HCT116 (cell line): ENCODE data around the gene JAK3. TPM values are rescaled to one million over a fixed set of nuclear protein-coding genes. Genes with fewer than 3 reads are reported as not detected.

ENCODE experiments used
- ATAC-seq: fragments of 200-7000 bp; cut with Tn5 transposase; 2 replicates; pipeline ENCODE4 v1.9.1; 2020; ENCODE audit warnings: mild to moderate bottlenecking, moderate library complexity
- BruUV-seq: library from RNA; stranded (reverse); fragments of 400-500 nt; replicated peaks from 2 replicates; lab custom pipeline; 2021; lab: Mats Ljungman, UMichigan
- CTCF ChIA-PET: fragments of 300-600 bp; sonication (Branson Sonifier 250); formaldehyde crosslinking; loops from one replicate; lab custom pipeline; 2021; ENCODE audit warnings: antibody characterized with exemption; lab: Charles Lee
- POLR2A ChIA-PET: fragments of 300-600, 350-600 bp; sonication (Branson Sonifier 250); formaldehyde crosslinking; loops from one replicate; lab custom pipeline; 2021; ENCODE audit warnings: antibody characterized with exemption; lab: Charles Lee
- RAD21 ChIA-PET, 2 experiments: fragments of 300-600 bp; sonication (Branson Sonifier 250); formaldehyde crosslinking; loops; one replicate each; lab custom pipeline; 2023; ENCODE audit warnings: low total read pairs in 2 of 2; ENCODE audit not compliant: uncharacterized antibody in 2 of 2, unreplicated experiment in 2 of 2, low non-redundant PET in 1 of 2; lab: Charles Lee
- DNase-seq: peaks from one replicate; pipeline ENCODE4 v3.0.0-alpha.2; 2010; ENCODE audit warnings: low read depth, low spot score
- H2AFZ ChIP-seq: fragments of 200-600 bp; shearing (Covaris generic), sonication (generic); 2 replicates; pipeline ENCODE4 v1.6.1; 2017; ENCODE audit warnings: low read depth, mixed run types, mixed read lengths, antibody characterized with exemption, low read length; ENCODE audit not compliant: poor library complexity, severe bottlenecking
- H3K27ac ChIP-seq: 2 replicates; pipeline ENCODE4 v1.5.1; 2012; ENCODE audit warnings: low read depth, low read length
- H3K27me3 ChIP-seq: fragments of 200-600 bp; sonication (generic); 2 replicates; pipeline ENCODE4 v1.6.1; 2016; ENCODE audit warnings: mixed run types, low read length, mixed read lengths; ENCODE audit not compliant: insufficient read depth
- H3K36me3 ChIP-seq, 2 experiments: fragments of 200-500 bp in 1 of 2; fragments of 200-600 bp in 1 of 2; sonication (Bioruptor generic) in 1 of 2; sonication (generic) in 1 of 2; 2 replicates each; pipeline versions ENCODE4 v1.5.1 to v1.6.1; 2014 to 2016; ENCODE audit warnings: low read length in 2 of 2, inconsistent platforms in 1 of 2, mixed read lengths in 1 of 2, mixed run types in 1 of 2; ENCODE audit not compliant: insufficient read depth in 2 of 2, control insufficient read depth in 1 of 2
- H3K4me1 ChIP-seq, 2 experiments: fragments of 200-600 bp in 1 of 2; sonication (generic) in 1 of 2; 2 replicates each; pipeline versions ENCODE4 v1.5.1 to v1.6.1; 2012 to 2017; ENCODE audit warnings: low read length in 2 of 2, inconsistent platforms in 1 of 2, mild to moderate bottlenecking in 1 of 2, mixed read lengths in 1 of 2, mixed run types in 1 of 2, moderate library complexity in 1 of 2; ENCODE audit not compliant: insufficient read depth in 2 of 2, control insufficient read depth in 1 of 2
- H3K4me2 ChIP-seq: fragments of 200-600 bp; sonication (generic); 2 replicates; pipeline ENCODE4 v1.6.1; 2017; ENCODE audit warnings: mixed run types, low read length, mixed read lengths
- H3K4me3 ChIP-seq, 2 experiments: fragments of 200-600 bp in 1 of 2; sonication (generic) in 1 of 2; replicated peaks in 1 of 2; 2 replicates each; pipeline ENCODE4 v1.5.1; 2011 to 2016; ENCODE audit warnings: low read length in 2 of 2, control low read depth in 1 of 2, low read depth in 1 of 2, mild to moderate bottlenecking in 1 of 2, mixed read lengths in 1 of 2, mixed run types in 1 of 2
- H3K79me2 ChIP-seq: fragments of 200-600 bp; sonication (generic); 2 replicates; pipeline ENCODE4 v1.6.1; 2017; ENCODE audit warnings: mild to moderate bottlenecking, mixed run types, low read length, moderate library complexity, mixed read lengths; ENCODE audit not compliant: insufficient read depth
- H3K9ac ChIP-seq: fragments of 200-600 bp; sonication (generic); 2 replicates; pipeline ENCODE4 v1.6.1; 2016; ENCODE audit warnings: low read length, mixed read lengths
- H3K9me2 ChIP-seq: fragments of 200-600 bp; sonication (generic), shearing (Covaris generic); 2 replicates; pipeline ENCODE4 v1.6.1; 2017; ENCODE audit warnings: mixed run types, mild to moderate bottlenecking, moderate library complexity; ENCODE audit not compliant: insufficient read depth
- H3K9me3 ChIP-seq, 2 experiments: fragments of 200-500 bp in 1 of 2; fragments of 200-600 bp in 1 of 2; sonication (Bioruptor generic) in 1 of 2; sonication (generic) in 1 of 2; 2 replicates each; pipeline ENCODE4 v1.6.1; 2014 to 2017; ENCODE audit warnings: low read length in 2 of 2, mixed read lengths in 2 of 2, inconsistent platforms in 1 of 2, low read depth in 1 of 2, mild to moderate bottlenecking in 1 of 2, mixed run types in 1 of 2, moderate library complexity in 1 of 2; ENCODE audit not compliant: control insufficient read depth in 1 of 2, insufficient read depth in 1 of 2
- H4K20me1 ChIP-seq: fragments of 200-600 bp; sonication (generic), shearing (Covaris generic); 2 replicates; pipeline ENCODE4 v1.6.1; 2017; ENCODE audit warnings: mixed run types, mild to moderate bottlenecking, moderate library complexity; ENCODE audit not compliant: insufficient read depth
- CBX3 ChIP-seq: IDR thresholded peaks from 2 replicates; pipeline ENCODE4 v1.6.1; 2012; ENCODE audit warnings: low read depth
- EGR1 ChIP-seq: IDR thresholded peaks from 2 replicates; pipeline ENCODE4 v1.6.1; 2012; ENCODE audit warnings: low read depth
- ELF1 ChIP-seq: IDR thresholded peaks from 2 replicates; pipeline ENCODE4 v1.6.1; 2012; ENCODE audit warnings: low read depth, borderline replicate concordance
- MAX ChIP-seq: IDR thresholded peaks from 2 replicates; pipeline ENCODE4 v1.6.1; 2012
- POLR2A ChIP-seq: IDR thresholded peaks from 2 replicates; pipeline ENCODE4 v1.7.0; 2011; ENCODE audit warnings: borderline replicate concordance; ENCODE audit not compliant: insufficient read depth, insufficient read length; ENCODE audit errors: extremely low read depth
- POLR2AphosphoS5 ChIP-seq: IDR thresholded peaks from 2 replicates; pipeline ENCODE4 v1.6.1; 2011; ENCODE audit warnings: mild to moderate bottlenecking, low read depth, low read length, moderate library complexity
- SIN3A ChIP-seq: IDR thresholded peaks from 2 replicates; pipeline ENCODE4 v1.6.1; 2012; ENCODE audit warnings: low read depth
- SRF ChIP-seq: IDR thresholded peaks from 2 replicates; pipeline ENCODE4 v1.6.1; 2012; ENCODE audit warnings: low read depth
- YY1 ChIP-seq: IDR thresholded peaks from 2 replicates; pipeline ENCODE4 v1.6.1; 2011; ENCODE audit warnings: low read length, low read depth, moderate library complexity, mild to moderate bottlenecking; ENCODE audit not compliant: insufficient replicate concordance; ENCODE audit errors: extremely low read depth
- intact Hi-C: fragments of 100-400 bp; cut with micrococcal nuclease; formaldehyde crosslinking; loops from 2 replicates; pipeline ENCODE4 v1.10.0; 2022
- total RNA-seq: library from RNA; stranded (reverse); gene quantifications from one replicate; pipeline ENCODE4 v1.2.1, GENCODE V29; 2021; ENCODE audit not compliant: unreplicated experiment

Gene JAK3
- total RNA-seq, 1 experiment from 2014 or later = 5.7 TPM

GRCh38 chr19:17865364-17866311 lies 17.9 kb upstream of the JAK3 start:
- RAD21 ChIA-PET = no interaction called here
- H3K79me2 ChIP-seq = peaks cover 32% of the 10 kb centered on the region
- H3K4me3 ChIP-seq = no peak overlapping the region
- peak overlapping the region; percentile 38 for H3K9ac ChIP-seq
- H3K27ac ChIP-seq = peak overlapping the region; percentile 84
- H3K27me3 ChIP-seq = no peaks in the 10 kb centered on the region
- peaks cover 36 to 63% of the 10 kb centered on the region in 2 experiments for H3K4me1 ChIP-seq
- BruUV-seq = no TSS peak
- H3K9me2 ChIP-seq = no peaks in the 10 kb centered on the region
- intact Hi-C loops = no loop called here
- H3K36me3 ChIP-seq = peaks cover 19 to 39% of the 10 kb centered on the region in 2 experiments
- TF ChIP-seq EGR1 = no peak
- TF ChIP-seq SIN3A = 0 out of 2 replicates have a peak, but pooled peaks have one; percentile 44
- no peak for TF ChIP-seq SRF
- peak; percentile 51; the same call in 1 of the 2 replicates for TF ChIP-seq MAX
- TF ChIP-seq ELF1 = no peak; the same call in 1 of the 2 replicates
- TF ChIP-seq POLR2A = peak; percentile 35
- TF ChIP-seq YY1 = no peak
- TF ChIP-seq POLR2AphosphoS5 = peak; percentile 75
- TF ChIP-seq CBX3 = peak; percentile 17; the same call in 1 of the 2 replicates
- TF ChIP-seq, all 23 proteins: peak for 5
- no peak overlapping the region for H2AFZ ChIP-seq
- peak overlapping the region; percentile 53 for H3K4me2 ChIP-seq
- ATAC-seq (peak; percentile 64), DNase-seq (peak; percentile 57)
- ChIA-PET CTCF (no interaction called here), POLR2A (interaction anchor here (0.7 to 4.0 kb wide), 8 partner anchors 14 to 132 kb away, joined by 3 to 34 read pairs (median 3); partner anchors contain the start of genes B3GNT3 and CCDC124)
- peaks cover 17% of the 10 kb centered on the region; the same call in 1 of the 2 replicates for H4K20me1 ChIP-seq
- no peaks in the 10 kb centered on the region for H3K9me3 ChIP-seq
